ENCODE data around the gene FSD1L. TPM values are rescaled to one million over a fixed set of nuclear protein-coding genes. Genes with fewer than 3 reads are reported as not detected.

Gene FSD1L
- 10 to 100 TPM in 1 of 4 donors, 1 to 10 TPM in 3; 1.8 to 19.1 (median 8.3) TPM for total RNA-seq

DNA sequence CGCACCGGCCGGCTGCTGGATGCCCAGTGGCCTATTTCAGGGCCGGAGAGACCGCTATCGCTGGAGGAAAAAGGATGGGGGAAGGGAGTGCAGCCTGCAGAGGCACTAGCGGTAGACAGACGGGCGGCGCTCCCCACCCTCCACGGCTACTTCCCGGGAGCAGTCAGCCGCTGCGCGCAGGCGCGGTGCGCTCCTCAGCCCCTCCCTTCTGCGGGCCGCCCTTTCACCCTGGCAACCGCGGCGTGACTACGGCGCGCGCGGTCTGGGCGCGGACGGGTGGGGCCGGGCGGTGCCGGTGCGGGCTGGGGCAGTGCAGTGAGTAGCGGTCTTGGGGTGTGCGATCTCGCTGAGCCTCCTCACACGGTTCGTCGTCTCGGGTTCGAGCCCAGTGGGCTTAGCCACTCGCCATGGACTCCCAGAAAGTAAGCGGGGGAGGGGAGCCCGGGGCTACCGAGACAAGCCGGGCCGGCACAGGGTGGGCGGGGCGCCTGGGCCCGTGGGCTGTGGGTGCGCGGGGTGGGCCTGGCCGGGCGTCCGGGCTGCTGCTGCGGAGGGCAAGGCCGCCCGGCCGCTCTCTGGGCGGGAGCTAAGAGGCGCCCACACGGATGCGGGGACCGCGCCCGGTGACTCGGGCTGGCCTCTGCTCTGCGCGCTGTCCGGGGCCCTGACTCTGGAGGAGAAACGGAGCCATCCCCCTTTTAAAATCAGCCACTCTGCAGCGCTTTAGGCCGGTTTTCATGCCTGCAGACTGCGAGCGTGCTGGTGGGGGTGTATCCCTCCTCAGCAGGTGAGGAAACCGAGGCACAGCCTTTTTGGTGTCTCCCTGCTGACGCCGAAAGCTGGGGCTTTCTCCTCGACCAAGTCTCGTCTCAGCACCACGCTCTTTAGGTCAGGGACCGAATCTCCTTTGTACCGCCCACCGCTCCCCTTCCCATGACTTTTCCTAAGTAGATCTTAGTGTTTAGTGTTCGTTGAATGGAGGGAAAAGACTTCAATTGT, at the start of gene FSD1L:
FSD1L (plus strand) TSS at position 221 of the 999 bp plus-strand sequence; CDS start at position 408, 187 bp downstream.
- peak; percentile 24 to 58 for TF ChIP-seq POLR2A (IDR thresholded peaks at IDR 0.05)
- TF ChIP-seq, protein P1, sequence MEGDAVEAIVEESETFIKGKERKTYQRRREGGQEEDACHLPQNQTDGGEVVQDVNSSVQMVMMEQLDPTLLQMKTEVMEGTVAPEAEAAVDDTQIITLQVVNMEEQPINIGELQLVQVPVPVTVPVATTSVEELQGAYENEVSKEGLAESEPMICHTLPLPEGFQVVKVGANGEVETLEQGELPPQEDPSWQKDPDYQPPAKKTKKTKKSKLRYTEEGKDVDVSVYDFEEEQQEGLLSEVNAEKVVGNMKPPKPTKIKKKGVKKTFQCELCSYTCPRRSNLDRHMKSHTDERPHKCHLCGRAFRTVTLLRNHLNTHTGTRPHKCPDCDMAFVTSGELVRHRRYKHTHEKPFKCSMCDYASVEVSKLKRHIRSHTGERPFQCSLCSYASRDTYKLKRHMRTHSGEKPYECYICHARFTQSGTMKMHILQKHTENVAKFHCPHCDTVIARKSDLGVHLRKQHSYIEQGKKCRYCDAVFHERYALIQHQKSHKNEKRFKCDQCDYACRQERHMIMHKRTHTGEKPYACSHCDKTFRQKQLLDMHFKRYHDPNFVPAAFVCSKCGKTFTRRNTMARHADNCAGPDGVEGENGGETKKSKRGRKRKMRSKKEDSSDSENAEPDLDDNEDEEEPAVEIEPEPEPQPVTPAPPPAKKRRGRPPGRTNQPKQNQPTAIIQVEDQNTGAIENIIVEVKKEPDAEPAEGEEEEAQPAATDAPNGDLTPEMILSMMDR (IDR thresholded peaks at IDR 0.05) = peak in 2 of 4 experiments; percentile 37 to 47
- intact Hi-C loops (cut with DNase I; ENCODE audit: low total_unique reads) = no loop called here
- Histone ChIP-seq H3K4me3 (peak within 1 kb of the TSS; percentile 67 to 79), H3K27ac (peak within 1 kb of the TSS; percentile 79), H3K9me3 (no peaks in the 10 kb centered on the region), H3K36me3 (no peaks in the 10 kb centered on the region), H3K27me3 (no peaks in the 10 kb centered on the region), H3K4me1 (no peaks in the 10 kb centered on the region)
- peak; percentile 90 to 91 for DNase-seq

DNA sequence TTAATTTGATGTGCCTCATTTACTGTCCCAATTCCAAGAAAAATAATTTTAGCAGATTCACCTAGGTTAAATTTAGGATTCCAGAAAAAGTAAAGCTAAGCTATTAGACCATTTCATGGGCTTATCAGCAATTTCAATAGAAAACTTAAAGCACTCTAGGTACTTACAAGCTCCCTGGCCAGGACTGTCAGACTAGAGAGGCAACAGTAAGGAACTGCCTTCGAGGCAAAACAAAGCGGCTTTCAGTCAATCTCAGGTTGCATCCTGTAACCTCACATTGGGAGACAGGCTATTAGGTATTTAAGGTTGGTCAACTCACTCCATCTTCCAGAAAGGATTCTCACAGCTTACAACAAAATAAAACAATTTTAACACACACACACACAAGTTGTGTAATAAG, 48.7 kb upstream of the FSD1L start:
- H3K36me3 ChIP-seq = no peaks in the 10 kb centered on the region
- no peak overlapping the region for H3K27ac ChIP-seq
- H3K4me3 ChIP-seq = no peak overlapping the region
- no peaks in the 10 kb centered on the region for H3K4me1 ChIP-seq
- H3K27me3 ChIP-seq = no peaks in the 10 kb centered on the region
- intact Hi-C loops (cut with DNase I; ENCODE audit: low total_unique reads) = no loop called here
- no peak for TF ChIP-seq POLR2A (IDR thresholded peaks at IDR 0.05)
- TF ChIP-seq, protein P1 (IDR thresholded peaks at IDR 0.05) = no peak
- DNase-seq = no peak
- H3K9me3 ChIP-seq = no peaks in the 10 kb centered on the region

DNA sequence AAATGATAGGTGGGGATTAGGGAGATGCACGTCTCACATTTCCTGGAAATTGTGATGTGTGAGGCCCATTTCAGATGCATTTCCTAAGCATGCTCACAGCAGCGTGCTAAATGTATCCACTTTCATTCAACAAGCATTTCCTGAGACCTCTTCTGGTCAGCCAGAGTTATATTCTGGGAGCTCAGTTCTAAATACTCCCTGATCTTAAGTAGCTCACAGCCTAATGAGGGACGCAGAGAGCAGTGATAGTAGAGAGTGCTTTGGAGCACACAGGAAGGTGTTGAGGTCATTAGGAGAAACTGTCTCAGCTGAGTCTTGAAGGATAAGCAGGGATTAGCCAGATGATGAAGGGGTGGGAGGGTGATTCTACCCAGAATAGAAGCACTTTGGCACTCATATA, 46.2 kb upstream of the FSD1L start:
- intact Hi-C loops (cut with DNase I; ENCODE audit: low total_unique reads) = no loop called here

GRCh38 chr9:105403552-105404248, 44.1 kb upstream of the FSD1L start:
- no peak overlapping the region for H3K27ac ChIP-seq
- H3K4me3 ChIP-seq = no peak overlapping the region
- no peaks in the 10 kb centered on the region for H3K27me3 ChIP-seq
- TF ChIP-seq POLR2A (IDR thresholded peaks at IDR 0.05) = no peak
- TF ChIP-seq, protein P1 (IDR thresholded peaks at IDR 0.05) = no peak
- intact Hi-C loops (cut with DNase I; ENCODE audit: low total_unique reads) = no loop called here
- H3K36me3 ChIP-seq = no peaks in the 10 kb centered on the region
- no peak for DNase-seq
- H3K9me3 ChIP-seq = no peaks in the 10 kb centered on the region
- no peaks in the 10 kb centered on the region for H3K4me1 ChIP-seq

More for the DNA sequence above, 46.2 kb upstream of the FSD1L start:
- no peaks in the 10 kb centered on the region for H3K9me3 ChIP-seq
- no peaks in the 10 kb centered on the region for H3K27me3 ChIP-seq
- no peak overlapping the region for H3K27ac ChIP-seq
- H3K36me3 ChIP-seq = no peaks in the 10 kb centered on the region
- H3K4me1 ChIP-seq = no peaks in the 10 kb centered on the region
- TF ChIP-seq, protein P1 (IDR thresholded peaks at IDR 0.05) = no peak
- no peak for TF ChIP-seq POLR2A (IDR thresholded peaks at IDR 0.05)
- no peak for DNase-seq
- H3K4me3 ChIP-seq = no peak overlapping the region
